ENCODE measurements around the gene FGGY. TPM values are rescaled to one million over a fixed set of nuclear protein-coding genes. Genes with fewer than 3 reads are reported as not detected.

FGGY gene
- total and polyA plus RNA-seq, 2 donors (not counting 3 experiments of a cell fraction or from before 2014, with no cell fraction given): 5.6 to 6.4 TPM

DNA sequence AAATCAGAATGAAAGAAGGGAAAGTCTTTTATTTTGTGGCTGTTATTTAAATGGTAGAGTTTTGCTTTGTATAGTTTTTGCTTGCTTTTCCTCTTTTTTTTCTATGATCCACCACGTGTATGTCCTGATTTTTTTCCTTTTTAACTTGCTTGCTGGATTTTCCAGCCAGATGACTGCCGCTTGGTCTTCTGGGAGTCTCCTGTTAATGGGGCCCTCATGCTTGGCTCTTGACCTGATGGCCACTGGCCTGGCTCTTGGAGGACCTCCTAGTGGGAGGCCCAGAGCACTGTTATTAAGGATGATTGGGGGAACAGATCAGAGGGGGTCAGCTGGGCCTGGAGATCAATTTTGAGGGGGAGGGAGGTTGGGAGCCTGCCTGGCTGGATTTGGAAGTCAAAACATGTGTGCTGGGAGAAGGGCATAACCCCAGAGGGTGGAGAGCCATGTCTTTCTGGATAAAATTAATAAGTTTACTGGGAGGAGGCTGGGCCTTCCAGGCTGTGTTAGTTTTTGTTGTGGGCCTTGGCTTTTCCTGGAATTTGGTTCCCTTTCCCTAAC is 1.2 kb downstream of the FGGY start:
- H3K27me3 ChIP-seq (ENCODE audit: control insufficient read depth in 2 of 2, insufficient read depth in 2 of 2, low read length in 2 of 2): no peaks in the 10 kb centered on the region
- intact Hi-C loops (cut with micrococcal nuclease) (loop anchor here (5.0 kb wide), 4 partner anchors 156 to 281 kb away; no protein-coding TSS in a partner anchor), dilution Hi-C loops (cut with MboI; ENCODE audit: extremely low pct_ligation_motif_present, low sequenced_read_pairs) (no loop called here)
- no peak overlapping the region for H2AFZ ChIP-seq (ENCODE audit: low read depth, low read length)
- no peak overlapping the region for H3K27ac ChIP-seq (ENCODE audit: insufficient read depth, low read depth, low read length)
- no peaks in the 10 kb centered on the region for H3K79me2 ChIP-seq (ENCODE audit: control insufficient read depth, insufficient read depth, low read length)
- no peak overlapping the region for H3K9ac ChIP-seq (replicated peaks; ENCODE audit: extremely low read depth, insufficient read depth, low read length)
- ChIA-PET POLR2A (no interaction called here), CTCF (interaction anchor here (3.4 kb wide), 1 partner anchor 401 kb away, joined by 14 read pairs; no protein-coding TSS in a partner anchor)
- no TSS peak for BruUV-seq (replicated peaks)
- H3K4me2 ChIP-seq (ENCODE audit: insufficient read depth, low read length): no peak overlapping the region
- peaks cover 19% of the 10 kb centered on the region for H3K4me1 ChIP-seq (ENCODE audit: control insufficient read depth, extremely low read depth, insufficient read depth, low read length)
- no peaks in the 10 kb centered on the region for H3K9me1 ChIP-seq (replicated peaks; ENCODE audit: control insufficient read depth, extremely low read depth, insufficient read depth, low read length)
- no peaks in the 10 kb centered on the region for H4K20me1 ChIP-seq (replicated peaks; ENCODE audit: control insufficient read depth, extremely low read depth, insufficient read depth, low read length)
- H3K36me3 ChIP-seq (ENCODE audit: control insufficient read depth in 2 of 2, extremely low read depth in 1 of 2, insufficient read depth in 2 of 2, low read length in 2 of 2): no peaks in the 10 kb centered on the region
- no peak overlapping the region for H3K4me3 ChIP-seq (replicated peaks in 1 of 3; ENCODE audit: insufficient read depth in 1 of 3, low read depth in 1 of 3, low read length in 3 of 3)
- no peaks in the 10 kb centered on the region for H3K9me3 ChIP-seq (replicated peaks; ENCODE audit: control insufficient read depth, insufficient read depth, low read length)
- FAIRE-seq (no peak), DNase-seq (ENCODE audit: low read depth, low spot score) (no peak)
- no peak for TF ChIP-seq MYC (IDR thresholded peaks at IDR 0.05; ENCODE audit: low read depth, low read length)
- TF ChIP-seq MAX (IDR thresholded peaks at IDR 0.05; ENCODE audit: insufficient read depth, insufficient read length): no peak
- TF ChIP-seq, protein P1, sequence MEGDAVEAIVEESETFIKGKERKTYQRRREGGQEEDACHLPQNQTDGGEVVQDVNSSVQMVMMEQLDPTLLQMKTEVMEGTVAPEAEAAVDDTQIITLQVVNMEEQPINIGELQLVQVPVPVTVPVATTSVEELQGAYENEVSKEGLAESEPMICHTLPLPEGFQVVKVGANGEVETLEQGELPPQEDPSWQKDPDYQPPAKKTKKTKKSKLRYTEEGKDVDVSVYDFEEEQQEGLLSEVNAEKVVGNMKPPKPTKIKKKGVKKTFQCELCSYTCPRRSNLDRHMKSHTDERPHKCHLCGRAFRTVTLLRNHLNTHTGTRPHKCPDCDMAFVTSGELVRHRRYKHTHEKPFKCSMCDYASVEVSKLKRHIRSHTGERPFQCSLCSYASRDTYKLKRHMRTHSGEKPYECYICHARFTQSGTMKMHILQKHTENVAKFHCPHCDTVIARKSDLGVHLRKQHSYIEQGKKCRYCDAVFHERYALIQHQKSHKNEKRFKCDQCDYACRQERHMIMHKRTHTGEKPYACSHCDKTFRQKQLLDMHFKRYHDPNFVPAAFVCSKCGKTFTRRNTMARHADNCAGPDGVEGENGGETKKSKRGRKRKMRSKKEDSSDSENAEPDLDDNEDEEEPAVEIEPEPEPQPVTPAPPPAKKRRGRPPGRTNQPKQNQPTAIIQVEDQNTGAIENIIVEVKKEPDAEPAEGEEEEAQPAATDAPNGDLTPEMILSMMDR (IDR thresholded peaks at IDR 0.05; ENCODE audit: extremely low read depth in 1 of 2, insufficient read depth in 1 of 2, low read depth in 1 of 2, low read length in 2 of 2): no peak
- no peak for TF ChIP-seq EZH2 (IDR thresholded peaks at IDR 0.05; ENCODE audit: borderline replicate concordance, low read depth, low read length, severe bottlenecking)
- no peak for TF ChIP-seq JUN (IDR thresholded peaks at IDR 0.05; ENCODE audit: borderline replicate concordance, insufficient read depth, insufficient read length, low read depth)
- no peak for TF ChIP-seq POLR2AphosphoS5 (IDR thresholded peaks at IDR 0.05; ENCODE audit: insufficient read depth, low read depth, low read length)
- no peak for TF ChIP-seq POLR2A (IDR thresholded peaks at IDR 0.05; ENCODE audit: low read depth, low read length)
- TF ChIP-seq GATA2 (IDR thresholded peaks at IDR 0.05; ENCODE audit: insufficient read depth, insufficient read length, low read depth, low read length): no peak
- TF ChIP-seq FOS (IDR thresholded peaks at IDR 0.05; ENCODE audit: borderline replicate concordance, insufficient read depth, low read length): no peak

Data from endothelial cell of umbilical vein (primary cell).